ENCODE data around the gene NKG7. TPM values are rescaled to one million over a fixed set of nuclear protein-coding genes. Genes with fewer than 3 reads are reported as not detected.

Gene NKG7
- total RNA-seq, 1 donor: not detected

GRCh38 chr19:51387924-51388389, 15.5 kb upstream of the NKG7 start, which contains the start of gene LIM2:
Gene LIM2, minus strand, starts transcription at chr19:51387974. Its CDS starts 531 bp downstream, at chr19:51387443.
- no peak for DNase-seq (ENCODE audit: insufficient read length, low spot score, missing footprints)
- Histone ChIP-seq H3K4me1 (ENCODE audit: insufficient read depth, low read length) (no peaks in the 10 kb centered on the region), H2AFZ (ENCODE audit: low read length) (no peak within 1 kb of the TSS), H3K27me3 (ENCODE audit: insufficient read depth, low read length) (no peaks in the 10 kb centered on the region), H3K36me3 (ENCODE audit: insufficient read depth, low read length) (no peaks in the 10 kb centered on the region), H3K4me3 (ENCODE audit: insufficient read depth, low read length) (no peak within 1 kb of the TSS), H3K79me2 (ENCODE audit: insufficient read depth, low read length) (no peaks in the 10 kb centered on the region), H4K20me1 (ENCODE audit: insufficient read depth, low read length) (no peaks in the 10 kb centered on the region), H3K27ac (ENCODE audit: low read depth, low read length) (no peak within 1 kb of the TSS), H3K9me3 (ENCODE audit: low read depth, low read length) (no peaks in the 10 kb centered on the region), H3K4me2 (ENCODE audit: insufficient read depth, low read length) (no peak within 1 kb of the TSS)
- no peak for TF ChIP-seq CTCF (IDR thresholded peaks at IDR 0.05; ENCODE audit: extremely low read depth, low read depth, low read length)

GRCh38 chr19:51386882-51387520, 14.5 kb upstream of the NKG7 start:
- Histone ChIP-seq H3K4me3 (ENCODE audit: insufficient read depth, low read length) (no peak overlapping the region), H3K27ac (ENCODE audit: low read depth, low read length) (no peak overlapping the region), H3K79me2 (ENCODE audit: insufficient read depth, low read length) (no peaks in the 10 kb centered on the region), H3K36me3 (ENCODE audit: insufficient read depth, low read length) (no peaks in the 10 kb centered on the region), H3K9me3 (ENCODE audit: low read depth, low read length) (no peaks in the 10 kb centered on the region), H4K20me1 (ENCODE audit: insufficient read depth, low read length) (no peaks in the 10 kb centered on the region), H3K4me1 (ENCODE audit: insufficient read depth, low read length) (no peaks in the 10 kb centered on the region), H3K27me3 (ENCODE audit: insufficient read depth, low read length) (no peaks in the 10 kb centered on the region), H2AFZ (ENCODE audit: low read length) (no peak overlapping the region), H3K4me2 (ENCODE audit: insufficient read depth, low read length) (no peak overlapping the region)
- DNase-seq (ENCODE audit: insufficient read length, low spot score, missing footprints): no peak
- TF ChIP-seq CTCF (IDR thresholded peaks at IDR 0.05; ENCODE audit: extremely low read depth, low read depth, low read length): no peak

GRCh38 chr19:51382004-51382403, 9.6 kb upstream of the NKG7 start:
- no peaks in the 10 kb centered on the region for H3K4me1 ChIP-seq (ENCODE audit: insufficient read depth, low read length)
- no peak for DNase-seq (ENCODE audit: insufficient read length, low spot score, missing footprints)
- no peak overlapping the region for H3K4me2 ChIP-seq (ENCODE audit: insufficient read depth, low read length)
- no peaks in the 10 kb centered on the region for H4K20me1 ChIP-seq (ENCODE audit: insufficient read depth, low read length)
- no peak for TF ChIP-seq CTCF (IDR thresholded peaks at IDR 0.05; ENCODE audit: extremely low read depth, low read depth, low read length)
- no peak overlapping the region for H3K27ac ChIP-seq (ENCODE audit: low read depth, low read length)
- no peaks in the 10 kb centered on the region for H3K36me3 ChIP-seq (ENCODE audit: insufficient read depth, low read length)
- no peak overlapping the region for H2AFZ ChIP-seq (ENCODE audit: low read length)
- no peaks in the 10 kb centered on the region for H3K9me3 ChIP-seq (ENCODE audit: low read depth, low read length)
- no peaks in the 10 kb centered on the region for H3K27me3 ChIP-seq (ENCODE audit: insufficient read depth, low read length)
- no peak overlapping the region for H3K4me3 ChIP-seq (ENCODE audit: insufficient read depth, low read length)
- no peaks in the 10 kb centered on the region for H3K79me2 ChIP-seq (ENCODE audit: insufficient read depth, low read length)

- no peak for TF ChIP-seq CTCF (IDR thresholded peaks at IDR 0.05; ENCODE audit: extremely low read depth, low read depth, low read length)
- Histone ChIP-seq H4K20me1 (ENCODE audit: insufficient read depth, low read length) (no peaks in the 10 kb centered on the region), H2AFZ (ENCODE audit: low read length) (no peak overlapping the region), H3K9me3 (ENCODE audit: low read depth, low read length) (no peaks in the 10 kb centered on the region), H3K36me3 (ENCODE audit: insufficient read depth, low read length) (no peaks in the 10 kb centered on the region), H3K4me2 (ENCODE audit: insufficient read depth, low read length) (no peak overlapping the region), H3K27me3 (ENCODE audit: insufficient read depth, low read length) (no peaks in the 10 kb centered on the region), H3K4me3 (ENCODE audit: insufficient read depth, low read length) (no peak overlapping the region), H3K27ac (ENCODE audit: low read depth, low read length) (no peak overlapping the region), H3K4me1 (ENCODE audit: insufficient read depth, low read length) (no peaks in the 10 kb centered on the region), H3K79me2 (ENCODE audit: insufficient read depth, low read length) (no peaks in the 10 kb centered on the region)
- no peak for DNase-seq (ENCODE audit: insufficient read length, low spot score, missing footprints)
Measured at GRCh38 chr19:51380379-51380778, 7.9 kb upstream of the NKG7 start.
